H1 (cell line): ENCODE measurements around the gene ALDH4A1. TPM values are rescaled to one million over a fixed set of nuclear protein-coding genes. Genes with fewer than 3 reads are reported as not detected.

Experiments
- CTCF ChIA-PET: fragments of 300-600 bp; sonication (Branson Sonifier 250); formaldehyde crosslinking; loops from one replicate; lab custom pipeline; 2021; ENCODE audit not compliant: partially characterized antibody; lab: Charles Lee
- POLR2A ChIA-PET: fragments of 300-600 bp; sonication (Branson Sonifier 250); formaldehyde crosslinking; loops from one replicate; lab custom pipeline; 2021; ENCODE audit warnings: inconsistent platforms; ENCODE audit not compliant: partially characterized antibody; lab: Charles Lee
- DNase-seq, 2 experiments: peaks; one replicate each; pipeline versions ENCODE4 v3.0.0 to v3.0.0-alpha.2; 2010 to 2022; ENCODE audit warnings: low spot score in 2 of 2, low read depth in 1 of 2, mixed read lengths in 1 of 2
- FAIRE-seq: peaks from 2 replicates; lab custom pipeline; 2011; peaks lifted over from hg19 to GRCh38; lab: Jason Lieb, UNC
- H2AFZ ChIP-seq: 2 replicates; pipeline ENCODE4 v1.8.1; 2012; ENCODE audit warnings: low read length, inconsistent platforms
- H2AK5ac ChIP-seq: 2 replicates; pipeline ENCODE4 v1.6.1; 2013; ENCODE audit warnings: low read depth, low read length
- H2BK120ac ChIP-seq: replicated peaks from 2 replicates; pipeline ENCODE3; 2013; ENCODE audit warnings: low read depth, low read length, inconsistent platforms
- H2BK12ac ChIP-seq: 2 replicates; pipeline ENCODE4 v1.6.1; 2013; ENCODE audit warnings: low read depth, low read length
- H2BK15ac ChIP-seq: 2 replicates; pipeline ENCODE4 v1.6.1; 2013; ENCODE audit warnings: low read length
- H2BK20ac ChIP-seq: 2 replicates; pipeline ENCODE4 v1.6.1; 2013; ENCODE audit warnings: low read length
- H2BK5ac ChIP-seq: 2 replicates; pipeline ENCODE4 v1.6.1; 2013; ENCODE audit warnings: low read depth, low read length
- H3K14ac ChIP-seq: 2 replicates; pipeline ENCODE4 v1.6.1; 2013; ENCODE audit warnings: inconsistent platforms; ENCODE audit not compliant: insufficient read length
- H3K18ac ChIP-seq: 2 replicates; pipeline ENCODE4 v1.6.1; 2013; ENCODE audit warnings: low read length; ENCODE audit errors: extremely low read depth
- H3K23ac ChIP-seq: 2 replicates; pipeline ENCODE4 v1.6.1; 2013; ENCODE audit warnings: inconsistent platforms; ENCODE audit not compliant: insufficient read length
- H3K23me2 ChIP-seq: 2 replicates; pipeline ENCODE4 v1.6.1; 2013; ENCODE audit warnings: low read depth, low read length
- H3K27ac ChIP-seq: 2 replicates; pipeline ENCODE4 v1.6.1; 2011; ENCODE audit warnings: low read depth, low read length, inconsistent platforms
- H3K27me3 ChIP-seq, 4 experiments: replicated peaks in 1 of 4; 1 replicate in 1 of 4; 2 replicates in 3 of 4; pipeline versions ENCODE4 v1.6.1 to v1.8.1; 2011 to 2013; ENCODE audit warnings: low read length in 3 of 4, mild to moderate bottlenecking in 3 of 4, inconsistent platforms in 2 of 4, mixed read lengths in 2 of 4, moderate library complexity in 1 of 4; ENCODE audit not compliant: control insufficient read depth in 3 of 4, insufficient read depth in 3 of 4; ENCODE audit errors: extremely low read depth in 1 of 4
- H3K36me3 ChIP-seq, 4 experiments: 2 replicates each; pipeline versions ENCODE4 v1.6.1 to v1.8.1; 2011 to 2013; ENCODE audit warnings: mild to moderate bottlenecking in 4 of 4, low read length in 3 of 4, moderate library complexity in 2 of 4, control low read depth in 1 of 4, inconsistent platforms in 1 of 4; ENCODE audit not compliant: insufficient read depth in 4 of 4, control insufficient read depth in 2 of 4
- H3K4ac ChIP-seq: replicated peaks from 2 replicates; pipeline ENCODE3; 2013; ENCODE audit warnings: low read length, low read depth, mixed read lengths, inconsistent platforms; ENCODE audit not compliant: insufficient read length
- H3K4me1 ChIP-seq, 4 experiments: replicated peaks in 1 of 4; 1 replicate in 1 of 4; 2 replicates in 3 of 4; pipeline versions ENCODE4 v1.6.1 to v1.8.1; 2011 to 2013; ENCODE audit warnings: low read length in 3 of 4, inconsistent platforms in 2 of 4, mixed read lengths in 1 of 4; ENCODE audit not compliant: insufficient read depth in 4 of 4, control insufficient read depth in 3 of 4
- H3K4me2 ChIP-seq, 2 experiments: 2 replicates each; pipeline versions ENCODE4 v1.6.1 to v1.8.1; 2011 to 2013; ENCODE audit warnings: low read depth in 2 of 2, low read length in 2 of 2, control low read depth in 1 of 2, inconsistent platforms in 1 of 2, mild to moderate bottlenecking in 1 of 2; ENCODE audit not compliant: insufficient read depth in 1 of 2
- H3K4me3 ChIP-seq, 4 experiments: fragments of 200-600, 300-600 bp in 1 of 4; sonication (generic), shearing (Covaris generic), sonication (Bioruptor Twin) in 1 of 4; 2 replicates each; pipeline versions ENCODE4 v1.5.1 to v1.8.1; 2011 to 2016; ENCODE audit warnings: low read length in 4 of 4, low read depth in 3 of 4, control low read depth in 2 of 4, inconsistent platforms in 2 of 4, mild to moderate bottlenecking in 2 of 4, mixed read lengths in 1 of 4, moderate library complexity in 1 of 4; ENCODE audit not compliant: insufficient read depth in 2 of 4; ENCODE audit errors: extremely low read depth in 1 of 4
- H3K56ac ChIP-seq: replicated peaks from 2 replicates; pipeline ENCODE3; 2013; ENCODE audit warnings: low read depth, mild to moderate bottlenecking, mixed read lengths, low read length, inconsistent platforms; ENCODE audit not compliant: insufficient read length
- H3K79me1 ChIP-seq: 2 replicates; pipeline ENCODE4 v1.6.1; 2013; ENCODE audit warnings: low read depth, low read length, control low read depth
- H3K79me2 ChIP-seq, 2 experiments: 2 replicates each; pipeline versions ENCODE4 v1.6.1 to v1.8.1; 2012 to 2013; ENCODE audit warnings: low read length in 2 of 2, mild to moderate bottlenecking in 2 of 2, inconsistent platforms in 1 of 2; ENCODE audit not compliant: insufficient read depth in 2 of 2, control insufficient read depth in 1 of 2
- H3K9ac ChIP-seq, 4 experiments: replicated peaks in 1 of 4; 1 replicate in 1 of 4; 2 replicates in 3 of 4; pipeline versions ENCODE4 v1.6.1 to v1.8.1; 2011 to 2013; ENCODE audit warnings: low read depth in 3 of 4, low read length in 3 of 4, control low read depth in 2 of 4, mild to moderate bottlenecking in 2 of 4, moderate library complexity in 2 of 4, inconsistent platforms in 1 of 4; ENCODE audit errors: extremely low read depth in 1 of 4
- H3K9me3 ChIP-seq, 2 experiments: 2 replicates each; pipeline versions ENCODE4 v1.6.1 to v1.8.1; 2012 to 2013; ENCODE audit warnings: mild to moderate bottlenecking in 2 of 2, moderate library complexity in 2 of 2, control low read depth in 1 of 2, inconsistent platforms in 1 of 2, low read depth in 1 of 2, low read length in 1 of 2, mixed read lengths in 1 of 2; ENCODE audit not compliant: insufficient read depth in 2 of 2
- H4K20me1 ChIP-seq, 2 experiments: replicated peaks in 1 of 2; 2 replicates each; pipeline versions ENCODE3 to v1.8.1; 2011 to 2013; ENCODE audit warnings: inconsistent platforms in 2 of 2, low read length in 2 of 2, mild to moderate bottlenecking in 1 of 2; ENCODE audit not compliant: insufficient read depth in 2 of 2, control insufficient read depth in 1 of 2
- H4K5ac ChIP-seq: 2 replicates; pipeline ENCODE4 v1.6.1; 2013; ENCODE audit warnings: low read length, low read depth, mixed read lengths, inconsistent platforms; ENCODE audit not compliant: insufficient read length
- H4K8ac ChIP-seq: 2 replicates; pipeline ENCODE4 v1.8.0; 2013; ENCODE audit warnings: mild to moderate bottlenecking, moderate library complexity, low read length, inconsistent platforms; ENCODE audit not compliant: insufficient read depth; ENCODE audit errors: extremely low read depth
- H4K91ac ChIP-seq: replicated peaks from 2 replicates; pipeline ENCODE3; 2013; ENCODE audit warnings: low read length, mixed read lengths, inconsistent platforms; ENCODE audit not compliant: insufficient read length
- BCL11A ChIP-seq, 2 experiments: IDR thresholded peaks; one replicate each; pipeline ENCODE4 v1.6.1; 2011; ENCODE audit warnings: low read depth in 2 of 2, low read length in 2 of 2, mild to moderate bottlenecking in 2 of 2
- CTCF ChIP-seq, 3 experiments: IDR thresholded peaks; 1 replicate in 2 of 3; 2 replicates in 1 of 3; pipeline versions ENCODE4 v1.5.1 to v1.6.1; 2011; ENCODE audit warnings: low read length in 3 of 3, mild to moderate bottlenecking in 3 of 3, inconsistent platforms in 2 of 3, low read depth in 1 of 3, moderate library complexity in 1 of 3; ENCODE audit not compliant: insufficient read depth in 1 of 3; ENCODE audit errors: control extremely low read depth in 1 of 3
- EGR1 ChIP-seq: IDR thresholded peaks from 2 replicates; pipeline ENCODE4 v1.6.1; 2011; ENCODE audit warnings: low read depth, low read length, borderline replicate concordance
- MAX ChIP-seq: IDR thresholded peaks from 2 replicates; pipeline ENCODE4 v1.6.1; 2012; ENCODE audit warnings: inconsistent platforms
- TAF1 ChIP-seq: IDR thresholded peaks from 2 replicates; pipeline ENCODE4 v1.6.1; 2011; ENCODE audit warnings: mild to moderate bottlenecking, low read depth, low read length
- WGBS, 2 experiments: shearing (Covaris generic) in 1 of 2; methylation state at CpG; one replicate each; pipeline versions ENCODE4 v1.1.6 to v1.1.7; 2013 to 2015; ENCODE audit warnings: low lambda C conversion rate in 2 of 2, mixed read lengths in 2 of 2, inconsistent platforms in 1 of 2, low coverage in 1 of 2, missing lambda C conversion rate in 1 of 2; ENCODE audit not compliant: insufficient replicate concordance in 2 of 2, insufficient coverage in 1 of 2, insufficient read length in 1 of 2; ENCODE audit errors: extremely low coverage in 1 of 2, missing lambda C conversion rate in 1 of 2; 5-methylcytosine and 5-hydroxymethylcytosine counted together
- polyA plus RNA-seq, 7 experiments: library from polyadenylated mRNA; depleted of rRNA in 3 of 7; stranded (reverse) in 5 of 7; unstranded in 2 of 7; fragments of >200 nt in 5 of 7; fragments of 200-250 nt in 2 of 7; gene quantifications; 1 replicate in 5 of 7; 2 replicates in 1 of 7; 4 replicates in 1 of 7; pipeline versions ENCODE4 v1.2.1 to v1.2.3, GENCODE V29; 2011 to 2013; ENCODE audit warnings: missing spikeins in 2 of 7, mixed read lengths in 2 of 7
- total RNA-seq: library from RNA; stranded (reverse); fragmentation: NEBNext Ultra II Directional; extraction: Animal tissue kit (Norgen Biotek cat#: 25700); gene quantifications from 2 replicates; pipeline ENCODE4 v1.2.1, GENCODE V29; 2021

Gene ALDH4A1
- total and polyA plus RNA-seq, 2 of the 8 experiments (the other 6 are each of a cell fraction or from before 2014, with no cell fraction given) = 30.3 to 35.9 TPM

- no peaks in the 10 kb centered on the region for H3K79me2 ChIP-seq
- H3K27ac ChIP-seq = no peak overlapping the region
- no peak overlapping the region for H2BK12ac ChIP-seq
- H3K23me2 ChIP-seq = no peaks in the 10 kb centered on the region
- DNase-seq = no peak
- H2BK5ac ChIP-seq = no peak overlapping the region
- TF ChIP-seq BCL11A (IDR thresholded peaks at IDR 0.05; ENCODE audit: low read depth in 2 of 2, low read length in 2 of 2) (no peak), TAF1 (no peak), MAX (no peak), CTCF (IDR thresholded peaks at IDR 0.05; ENCODE audit: control extremely low read depth in 1 of 3, insufficient read depth in 1 of 3, low read depth in 1 of 3, low read length in 3 of 3) (no peak), EGR1 (no peak)
- TF ChIP-seq, all 59 proteins: peak for 0
- no peak overlapping the region for H2AFZ ChIP-seq
- H3K23ac ChIP-seq = no peak overlapping the region
- H3K14ac ChIP-seq = no peak overlapping the region
- no peak overlapping the region for H2BK15ac ChIP-seq
- H3K4ac ChIP-seq = no peak overlapping the region
- H3K4me1 ChIP-seq = peaks cover 0 to 12% (median 8%) of the 10 kb centered on the region in 4 experiments; a peak in 6 of 7 replicates
- H3K56ac ChIP-seq = no peak overlapping the region
- no peaks in the 10 kb centered on the region for H3K9me3 ChIP-seq
- no peaks in the 10 kb centered on the region for H3K36me3 ChIP-seq
- H3K4me3 ChIP-seq = no peak overlapping the region
- H3K27me3 ChIP-seq = no peaks in the 10 kb centered on the region
- CTCF ChIA-PET = interaction anchor here (0.6 to 7.0 kb wide), 6 partner anchors 11 to 154 kb away, joined by 3 to 46 read pairs (median 3); no protein-coding TSS in a partner anchor
- no peak overlapping the region for H3K18ac ChIP-seq
- no peak overlapping the region for H4K5ac ChIP-seq
- no peak overlapping the region for H4K91ac ChIP-seq
- 0 out of 2 replicates have a peak, but pooled peaks cover 3% of the 10 kb centered on the region for H3K79me1 ChIP-seq
- no peak overlapping the region for H2BK20ac ChIP-seq
- H2BK120ac ChIP-seq = no peak overlapping the region
- POLR2A ChIA-PET = no interaction called here
- H3K4me2 ChIP-seq = no peak overlapping the region
- H4K8ac ChIP-seq = peak overlapping the region; percentile 57; the same call in 1 of the 2 replicates
- H4K20me1 ChIP-seq = no peaks in the 10 kb centered on the region
- no peak overlapping the region for H3K9ac ChIP-seq
- 95% methylated on average over 29 of the region's 31 CpGs; no CpG with 5 or more reads in 1 of the 2 experiments for WGBS, 2 experiments
- no peak for FAIRE-seq
- no peak overlapping the region for H2AK5ac ChIP-seq
Measured at GRCh38 chr1:18919197-18919905, 17.0 kb upstream of the ALDH4A1 start.
